Activated CD4-positive, alpha-beta T cell treated with anti-CD3 and anti-CD28 coated beads, Interleukin-2, amount 50 U/mL, for 1 hour (primary cell): ENCODE results near the gene CRAMP1.
"Not testable (repeated sequence)": the region's sequence is repeated elsewhere in the genome, so short reads cannot be mapped to it uniquely, and the experiment has no call there.

Experiments used
- DNase-seq: peaks from one replicate; pipeline ENCODE4 v3.0.0-alpha.2; 2020

Gene CRAMP1, protein sequence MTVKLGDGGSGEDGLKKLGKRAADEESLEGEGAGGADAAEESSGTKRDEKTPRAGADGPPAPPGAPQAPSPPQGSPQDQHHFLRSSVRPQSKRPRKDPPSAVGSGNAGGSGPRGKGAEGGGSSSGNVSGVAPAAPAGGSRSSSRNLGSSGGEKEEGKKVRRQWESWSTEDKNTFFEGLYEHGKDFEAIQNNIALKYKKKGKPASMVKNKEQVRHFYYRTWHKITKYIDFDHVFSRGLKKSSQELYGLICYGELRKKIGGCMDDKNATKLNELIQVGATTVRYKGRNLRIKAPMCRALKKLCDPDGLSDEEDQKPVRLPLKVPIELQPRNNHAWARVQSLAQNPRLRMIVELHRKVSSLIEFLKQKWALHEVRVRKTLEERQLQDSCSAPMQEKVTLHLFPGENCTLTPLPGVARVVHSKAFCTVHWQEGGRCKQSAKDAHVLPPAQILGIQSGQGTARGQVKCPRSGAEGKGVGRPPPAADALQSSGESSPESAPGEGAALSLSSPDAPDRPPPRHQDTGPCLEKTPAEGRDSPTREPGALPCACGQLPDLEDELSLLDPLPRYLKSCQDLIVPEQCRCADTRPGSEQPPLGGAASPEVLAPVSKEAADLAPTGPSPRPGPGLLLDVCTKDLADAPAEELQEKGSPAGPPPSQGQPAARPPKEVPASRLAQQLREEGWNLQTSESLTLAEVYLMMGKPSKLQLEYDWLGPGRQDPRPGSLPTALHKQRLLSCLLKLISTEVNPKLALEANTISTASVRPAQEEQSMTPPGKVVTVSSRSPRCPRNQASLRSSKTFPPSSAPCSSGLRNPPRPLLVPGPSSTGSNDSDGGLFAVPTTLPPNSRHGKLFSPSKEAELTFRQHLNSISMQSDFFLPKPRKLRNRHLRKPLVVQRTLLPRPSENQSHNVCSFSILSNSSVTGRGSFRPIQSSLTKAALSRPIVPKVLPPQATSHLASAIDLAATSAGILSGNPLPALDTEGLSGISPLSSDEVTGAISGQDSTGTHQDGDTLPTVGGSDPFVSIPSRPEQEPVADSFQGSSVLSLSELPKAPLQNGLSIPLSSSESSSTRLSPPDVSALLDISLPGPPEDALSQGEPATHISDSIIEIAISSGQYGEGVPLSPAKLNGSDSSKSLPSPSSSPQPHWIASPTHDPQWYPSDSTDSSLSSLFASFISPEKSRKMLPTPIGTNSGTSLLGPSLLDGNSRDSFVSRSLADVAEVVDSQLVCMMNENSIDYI (N-terminal part only)

DNA sequence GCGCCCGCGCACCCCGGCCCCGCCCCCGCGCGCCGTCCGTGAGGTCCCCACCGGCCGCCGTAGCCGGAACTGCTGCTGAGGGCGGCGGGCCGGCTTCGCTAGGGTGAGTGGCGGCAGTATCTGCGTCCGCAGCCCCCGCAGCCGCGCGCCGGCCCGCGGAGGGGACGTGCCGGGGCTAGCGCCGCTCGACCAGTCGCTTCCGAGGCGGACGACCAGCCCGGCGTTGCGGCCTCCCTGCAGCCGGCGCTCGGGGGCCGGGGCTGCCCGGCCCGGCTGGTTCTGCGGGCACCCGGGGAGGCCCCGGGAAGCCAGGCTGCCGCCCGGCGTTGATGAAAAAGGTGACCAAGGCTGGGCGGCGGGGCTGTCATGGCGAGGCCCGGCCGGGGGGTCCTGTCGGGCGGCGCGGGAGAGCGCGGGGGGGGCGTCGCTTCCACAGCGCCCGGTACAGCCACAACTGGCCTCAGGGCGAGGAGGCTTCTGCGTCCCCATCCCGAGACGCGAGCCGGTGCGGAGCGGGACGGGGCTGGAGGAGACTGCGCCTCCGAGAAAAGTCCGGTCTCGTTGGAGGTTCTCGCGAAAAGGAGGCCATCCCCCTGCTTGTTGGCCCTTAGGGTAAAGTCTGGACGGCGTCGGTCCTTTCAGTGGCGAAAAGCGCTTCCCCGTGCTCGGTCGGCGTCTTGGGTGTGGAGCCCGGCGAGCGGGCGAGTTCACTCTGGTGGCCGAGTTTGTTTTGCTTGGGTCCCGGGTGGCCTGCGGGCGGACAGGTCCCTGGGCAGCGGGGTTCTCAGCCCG lies at the start of gene CRAMP1:
Gene CRAMP1, plus strand, starts transcription at position 41 of the 792 bp plus-strand sequence. CDS start 2,280 bp downstream, outside the sequence.
- no peak for DNase-seq

DNA sequence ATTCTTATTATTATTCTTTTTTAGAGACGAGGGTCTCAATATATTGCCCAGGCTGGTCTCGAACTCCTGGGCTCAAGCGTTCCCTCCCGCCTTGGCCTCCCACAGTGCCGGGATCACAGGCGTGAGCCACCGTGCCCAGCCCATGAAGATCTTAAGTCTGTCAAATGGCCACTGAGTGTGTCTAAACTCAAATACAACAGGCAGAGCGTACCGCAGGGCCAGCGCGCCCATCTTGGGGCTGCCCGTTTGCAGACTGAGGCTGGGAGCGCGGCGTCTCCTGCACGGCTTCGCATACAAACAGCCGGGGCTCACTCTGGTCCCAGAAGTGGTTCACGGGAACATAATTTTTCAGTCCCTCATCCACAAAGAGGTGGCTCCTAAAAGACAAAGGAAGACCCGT lies 48.4 kb upstream of the CRAMP1 start:
- no peak for DNase-seq

DNA sequence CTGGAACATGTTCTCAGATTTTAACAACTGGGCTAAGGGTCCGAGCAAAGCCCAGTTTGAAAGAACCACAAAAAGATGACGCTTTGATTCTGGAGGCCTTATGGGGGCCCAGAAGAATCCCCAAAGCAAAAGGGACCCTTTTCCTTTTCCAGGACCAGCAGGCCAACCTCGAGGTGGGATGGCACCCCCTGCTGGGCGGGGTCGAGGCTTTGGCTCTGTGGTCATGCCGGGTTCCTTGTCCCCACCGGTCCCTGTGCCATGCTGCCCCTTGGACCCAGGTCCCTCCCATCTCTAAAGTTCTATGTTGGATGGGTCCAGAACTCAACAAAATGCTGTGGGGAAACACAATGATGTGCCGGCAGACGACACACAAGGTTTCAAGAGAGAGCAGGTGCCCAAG lies 47.8 kb upstream of the CRAMP1 start:
- DNase-seq: no peak

DNA sequence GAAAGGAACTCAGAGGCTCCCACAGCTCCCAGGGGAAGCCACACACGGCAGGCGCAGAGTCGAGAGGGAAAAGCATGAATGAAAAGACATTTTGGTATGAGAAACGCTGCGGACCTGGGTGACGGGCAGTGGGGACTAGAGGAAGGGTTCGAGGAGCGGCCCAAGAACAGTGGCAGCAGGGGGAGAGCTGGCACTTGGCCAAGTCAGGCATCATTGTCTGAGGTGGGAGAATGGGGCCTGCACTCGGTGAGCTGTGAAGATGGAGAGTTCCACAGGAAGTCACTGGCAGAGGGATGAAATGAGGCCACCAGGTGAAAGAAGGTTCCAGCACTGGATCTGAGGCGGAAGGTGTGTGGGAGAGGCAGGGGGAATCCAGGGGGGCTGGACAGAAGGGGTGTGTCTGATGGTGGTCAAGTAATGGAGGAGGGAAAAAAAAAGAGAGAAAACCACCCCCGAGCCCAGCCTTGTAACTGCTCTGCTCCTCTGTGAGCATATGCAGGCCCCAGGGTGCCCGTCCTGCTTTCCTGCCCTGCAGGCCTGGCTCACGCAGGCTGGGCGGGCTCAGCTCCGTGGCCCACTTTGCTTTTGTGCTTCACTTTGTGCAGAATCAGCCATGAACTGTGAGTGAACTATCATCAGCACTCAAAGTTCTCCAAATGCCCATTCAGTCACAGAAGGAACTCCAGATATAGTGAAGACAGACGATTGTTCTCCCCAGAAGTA lies 46.9 kb upstream of the CRAMP1 start:
- no peak for DNase-seq

DNA sequence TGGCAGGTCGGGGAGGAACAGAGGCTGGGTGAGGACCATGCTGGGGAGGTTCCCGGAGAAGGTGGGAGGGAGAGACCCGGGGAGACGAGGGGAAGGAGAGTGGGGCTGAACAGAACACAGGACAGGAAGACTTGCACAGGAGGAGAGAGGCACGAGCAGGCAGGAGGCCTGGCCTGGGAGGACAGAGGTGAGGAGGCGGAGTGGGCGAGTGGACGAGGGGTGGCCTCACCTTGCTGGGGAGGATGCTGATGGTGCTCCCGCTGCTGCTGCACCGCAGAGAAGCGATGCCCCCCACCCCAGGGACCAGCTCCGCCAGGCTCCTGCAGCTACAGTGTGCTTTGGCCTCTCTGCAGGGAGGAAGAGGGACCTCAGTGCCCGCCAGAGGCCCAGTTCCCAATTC lies 44.2 kb upstream of the CRAMP1 start:
- no peak for DNase-seq

DNA sequence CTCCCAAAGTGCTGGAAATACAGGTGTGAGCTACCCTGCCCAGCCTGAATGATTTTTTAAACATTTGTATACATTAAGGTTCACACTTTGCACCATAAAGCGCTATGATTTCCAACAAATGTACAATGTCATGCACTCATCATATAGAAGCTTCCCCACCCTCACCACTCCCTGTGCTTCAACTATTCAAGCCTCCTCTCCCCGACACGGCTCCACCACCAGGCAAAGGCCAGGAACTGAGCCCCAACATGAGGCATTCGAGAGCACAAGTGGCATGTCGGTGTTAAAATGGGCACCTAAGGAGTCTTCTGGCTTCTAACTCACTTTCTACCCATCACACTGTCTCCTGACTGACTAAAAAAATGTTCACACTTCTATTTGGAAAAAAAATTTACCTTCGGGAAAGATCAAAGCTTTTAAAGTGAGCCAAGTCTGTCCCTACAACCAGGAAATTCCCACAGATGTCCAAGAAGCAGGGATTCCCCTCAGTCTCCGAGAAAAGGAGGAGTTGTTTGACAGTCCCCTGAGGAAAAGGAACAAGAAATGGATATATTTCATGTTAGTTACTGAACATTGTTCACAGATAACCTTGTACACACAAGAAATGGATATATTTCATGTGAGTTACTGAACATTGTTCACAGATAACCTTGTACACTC lies 41.0 kb upstream of the CRAMP1 start:
- DNase-seq: no peak

DNA sequence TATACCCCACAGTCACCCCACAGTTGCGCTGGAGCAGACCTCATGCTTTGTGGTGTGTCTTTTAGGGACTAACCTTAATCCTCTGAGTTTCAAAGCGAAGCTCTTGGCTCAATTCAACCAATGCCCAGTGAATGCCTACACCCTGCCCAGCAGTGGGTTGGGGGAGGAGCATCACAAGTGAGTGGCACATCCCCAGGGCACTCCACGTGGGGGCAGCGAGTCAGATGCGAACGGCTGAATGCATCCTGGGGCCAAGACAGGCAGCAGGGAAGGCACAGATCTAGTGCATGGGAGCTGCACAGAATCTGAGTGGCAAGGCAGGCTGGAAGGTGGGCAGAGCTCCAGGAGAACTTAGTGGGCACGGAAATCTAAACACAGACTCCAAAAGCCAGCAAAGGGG lies 39.5 kb upstream of the CRAMP1 start:
- DNase-seq: no peak

DNA sequence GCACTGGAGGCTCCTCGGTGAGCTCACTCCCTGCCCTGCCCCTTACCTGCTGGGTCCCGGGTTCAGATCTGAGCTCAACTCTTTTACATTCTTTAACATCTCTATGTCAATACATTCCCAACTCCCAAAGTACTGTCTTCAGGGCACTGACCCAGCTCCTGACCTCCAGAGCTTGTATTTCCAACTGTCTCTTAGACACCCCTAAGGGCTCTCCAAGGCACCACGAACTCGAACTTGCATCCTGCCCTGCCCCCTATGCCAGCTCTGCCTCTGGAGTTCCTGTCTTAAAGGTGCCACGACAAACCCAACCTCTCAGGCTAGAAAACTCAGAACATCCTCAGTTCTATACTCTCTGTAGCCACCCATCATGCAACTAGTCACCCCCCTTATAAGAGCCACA lies 38.9 kb upstream of the CRAMP1 start:
- DNase-seq: no peak

DNA sequence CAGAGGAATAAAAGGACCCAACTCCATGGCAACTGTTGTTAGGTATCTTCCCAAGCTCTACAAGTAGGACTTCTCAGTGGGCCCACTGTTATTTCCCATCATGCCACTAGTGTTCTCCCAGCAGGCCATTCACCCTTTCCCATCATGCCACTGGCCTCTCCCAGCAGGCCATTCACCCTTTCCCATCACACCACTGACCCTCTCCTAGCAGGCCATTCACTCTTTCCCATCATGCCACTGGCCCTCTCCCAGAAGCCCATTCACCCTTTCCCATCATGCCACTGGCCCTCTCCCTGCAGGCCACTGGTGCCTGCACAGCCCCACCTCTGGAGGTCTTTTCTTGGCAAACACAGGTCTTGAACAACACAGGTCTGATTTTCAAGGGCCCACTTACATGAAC lies 36.6 kb upstream of the CRAMP1 start:
- DNase-seq: no peak

DNA sequence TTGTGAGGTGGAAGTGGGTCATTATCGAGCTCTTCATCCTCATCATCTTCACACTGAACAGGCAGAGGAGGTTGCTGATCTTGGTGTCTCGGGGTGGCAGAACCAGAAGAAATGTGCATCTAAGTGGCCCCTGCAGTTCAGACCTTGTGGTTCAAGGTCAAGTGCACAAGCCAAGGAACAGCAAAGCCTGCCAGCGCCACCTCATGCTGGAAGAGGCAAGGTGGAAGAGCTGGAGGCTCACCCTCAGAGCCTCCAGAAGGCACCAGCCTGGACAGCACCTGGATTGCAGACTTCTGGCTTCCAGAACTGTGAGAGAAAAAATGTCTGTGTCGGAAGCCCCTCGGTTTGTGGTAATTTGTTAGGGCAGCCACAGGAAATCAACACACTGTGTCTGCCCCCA lies 32.9 kb upstream of the CRAMP1 start:
- DNase-seq: no peak

DNA sequence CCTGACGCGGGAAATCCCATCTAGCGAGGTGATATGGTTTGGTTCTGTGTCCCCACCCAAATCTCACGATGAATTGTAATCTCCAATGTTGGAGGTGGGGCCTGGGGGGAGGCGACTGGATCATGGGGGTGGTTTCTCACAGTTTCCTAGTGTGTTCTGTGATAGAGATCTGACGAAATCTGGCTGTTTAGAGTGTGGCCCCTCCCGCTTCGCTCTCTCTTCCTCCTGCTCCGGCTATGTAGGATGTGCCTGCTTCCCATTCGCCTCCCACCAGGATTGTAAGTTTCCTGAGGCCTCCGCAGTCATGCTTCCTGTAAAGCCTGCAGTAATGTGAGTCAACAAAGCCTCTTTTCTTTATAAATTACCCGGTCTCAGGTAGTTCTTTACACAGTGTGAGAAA lies 31.9 kb upstream of the CRAMP1 start:
- no peak for DNase-seq

DNA sequence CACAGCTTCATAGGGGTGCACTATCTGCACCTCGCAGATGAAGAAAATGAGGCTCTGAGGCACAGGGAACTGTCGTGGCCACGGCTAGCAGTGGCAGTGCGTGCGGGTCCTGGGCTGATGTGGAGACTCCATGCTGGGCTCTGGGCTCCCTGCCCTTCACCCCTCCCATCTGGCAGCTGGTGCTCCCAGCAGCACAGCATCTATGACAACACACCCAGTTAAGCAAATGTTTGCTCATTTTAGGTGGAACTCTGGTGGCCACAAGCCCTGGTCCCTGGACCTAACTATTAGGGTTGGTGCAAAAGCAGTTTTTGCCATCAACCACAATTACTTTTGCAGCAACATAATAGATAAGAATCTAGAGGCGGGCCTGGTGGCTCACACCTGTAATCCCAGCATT lies 31.2 kb upstream of the CRAMP1 start:
- DNase-seq: no peak

DNA sequence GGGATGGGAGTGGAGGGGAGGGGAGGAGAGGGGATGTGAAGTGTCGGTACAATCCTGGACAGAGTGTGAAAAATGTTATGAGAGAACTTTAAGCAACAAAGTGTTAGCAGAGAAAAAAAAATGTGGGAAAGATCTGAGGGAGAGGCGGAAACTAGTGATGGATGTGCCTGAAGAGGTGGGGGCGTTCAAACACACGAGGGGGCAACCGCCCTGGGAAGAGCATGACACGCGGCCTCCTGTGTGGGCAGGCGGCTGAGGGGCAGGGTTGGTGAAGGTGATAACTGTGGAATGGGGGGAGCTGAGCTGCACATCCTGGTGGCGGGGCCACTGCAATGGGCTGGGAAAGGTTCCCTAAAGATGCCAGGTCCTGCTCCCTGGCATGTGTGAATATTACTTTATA lies 30.4 kb upstream of the CRAMP1 start:
- DNase-seq: no peak

DNA sequence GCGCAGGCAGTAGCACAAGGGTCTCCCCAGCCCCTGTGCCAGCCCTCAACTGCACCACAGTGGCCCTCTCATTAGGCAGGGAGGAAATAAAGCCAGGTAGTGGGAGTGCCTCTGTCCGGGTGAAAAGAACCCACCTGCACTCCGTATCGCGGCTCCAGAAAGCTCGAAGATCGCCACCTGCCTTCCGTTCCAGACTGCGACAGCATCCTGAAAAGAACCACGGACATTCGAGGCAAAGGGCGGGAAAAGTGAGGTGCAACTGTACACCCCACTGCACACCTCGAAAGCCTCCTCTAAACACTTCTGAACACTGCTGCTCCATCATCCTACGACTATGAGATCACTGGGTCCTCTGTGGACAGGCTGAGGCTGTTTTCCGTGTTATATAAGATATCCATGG lies 29.0 kb upstream of the CRAMP1 start:
- no peak for DNase-seq

DNA sequence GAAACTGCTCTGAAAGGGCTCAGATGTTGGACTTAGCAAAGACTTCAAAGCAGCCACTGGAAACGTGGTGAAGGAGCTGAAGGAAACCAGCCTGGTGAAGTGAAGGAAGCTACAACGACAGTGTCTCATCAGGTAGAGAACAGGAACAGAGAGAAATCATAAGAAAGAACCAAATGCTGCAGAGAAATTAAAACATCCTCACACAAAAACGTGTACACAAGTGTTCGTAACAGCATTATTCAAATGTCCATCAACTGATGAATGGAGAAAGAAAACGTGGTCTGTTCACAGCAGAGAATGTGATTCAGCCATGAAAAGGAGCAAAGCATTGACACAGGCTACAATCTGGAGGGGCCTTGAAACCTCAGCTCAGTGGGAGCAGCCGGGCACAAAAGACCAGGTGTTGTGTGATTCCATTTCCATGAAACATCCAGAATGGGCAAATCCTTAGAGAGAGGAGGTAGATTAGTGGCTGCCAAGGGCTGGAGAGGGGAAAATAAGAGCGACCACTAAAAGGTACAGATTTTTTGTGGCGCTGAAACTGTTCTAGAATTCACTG lies 27.2 kb upstream of the CRAMP1 start:
- no peak for DNase-seq

DNA sequence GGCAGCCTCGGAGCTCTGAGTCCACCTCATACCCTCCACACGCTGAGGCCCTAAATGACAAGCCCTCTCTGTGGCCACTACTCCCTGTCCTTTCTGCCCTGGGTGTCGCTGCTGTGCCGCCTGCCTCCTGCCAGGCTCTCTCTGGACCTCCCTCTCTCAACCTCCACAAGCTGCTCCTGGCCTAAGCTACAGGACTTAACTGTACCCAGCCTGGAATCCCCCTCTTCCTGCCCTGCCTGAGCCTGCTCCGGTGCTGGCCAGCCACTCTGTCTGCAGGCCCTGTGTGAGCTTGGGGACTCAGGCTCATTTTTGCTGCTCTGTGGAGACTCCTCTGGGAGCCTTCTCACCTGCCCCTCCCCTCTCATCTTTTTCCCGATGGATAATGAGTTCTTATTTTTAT lies 21.8 kb upstream of the CRAMP1 start:
- no peak for DNase-seq

DNA sequence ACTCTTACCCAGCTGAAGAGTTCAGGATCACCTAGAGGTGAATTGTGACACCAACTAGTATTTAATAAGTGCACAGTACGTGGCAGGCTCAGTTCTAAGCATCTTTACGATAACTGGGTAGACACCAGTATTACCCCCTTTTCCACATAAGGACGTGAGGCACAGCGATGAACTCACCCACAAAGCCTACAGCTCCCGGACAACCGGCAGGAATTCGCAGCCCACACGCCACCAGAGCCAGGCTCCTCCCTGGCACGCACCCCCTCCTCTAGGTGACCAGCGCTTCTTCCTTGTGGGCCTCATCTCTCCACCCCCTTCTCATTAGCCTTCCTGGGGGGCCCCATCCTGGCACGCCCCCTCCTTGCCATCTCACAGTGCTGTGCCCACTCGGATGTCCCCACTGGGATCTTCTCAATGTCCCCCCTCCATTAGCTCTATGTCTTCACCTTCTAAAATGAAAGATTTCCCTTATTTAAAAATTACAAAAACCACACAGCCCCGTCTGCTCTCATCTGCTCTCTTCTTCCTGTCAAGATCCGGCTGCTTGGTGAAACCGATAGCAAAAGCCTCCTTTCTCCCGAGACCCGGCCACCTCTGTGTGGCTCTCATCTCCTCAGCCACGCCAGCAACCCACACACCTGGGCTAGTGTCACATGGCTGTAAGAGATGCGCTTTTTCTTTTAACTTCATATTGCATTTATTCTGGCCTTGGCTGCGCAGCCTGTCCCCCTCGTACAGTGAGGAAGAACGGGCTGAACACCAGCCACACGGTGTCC lies 21.0 kb upstream of the CRAMP1 start:
- no peak for DNase-seq

DNA sequence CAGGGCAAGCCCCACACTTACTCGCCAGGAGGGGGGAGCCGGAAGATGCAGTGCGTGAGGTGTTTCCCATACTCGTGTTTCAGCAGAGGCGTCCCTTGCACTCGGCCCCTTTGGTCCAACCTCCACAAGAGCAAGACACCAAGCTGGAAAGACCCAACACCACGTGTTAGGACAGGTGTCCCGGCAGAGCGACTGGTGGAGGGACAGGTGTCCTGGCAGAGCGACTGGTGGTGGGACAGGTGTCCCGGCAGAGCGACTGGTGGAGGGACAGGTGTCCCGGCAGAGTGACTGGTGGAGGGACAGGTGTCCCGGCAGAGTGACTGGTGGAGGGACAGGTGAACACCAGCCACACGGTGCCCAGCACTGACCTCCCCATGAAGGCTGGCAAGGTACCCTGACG lies 19.7 kb upstream of the CRAMP1 start:
- DNase-seq: no peak

DNA sequence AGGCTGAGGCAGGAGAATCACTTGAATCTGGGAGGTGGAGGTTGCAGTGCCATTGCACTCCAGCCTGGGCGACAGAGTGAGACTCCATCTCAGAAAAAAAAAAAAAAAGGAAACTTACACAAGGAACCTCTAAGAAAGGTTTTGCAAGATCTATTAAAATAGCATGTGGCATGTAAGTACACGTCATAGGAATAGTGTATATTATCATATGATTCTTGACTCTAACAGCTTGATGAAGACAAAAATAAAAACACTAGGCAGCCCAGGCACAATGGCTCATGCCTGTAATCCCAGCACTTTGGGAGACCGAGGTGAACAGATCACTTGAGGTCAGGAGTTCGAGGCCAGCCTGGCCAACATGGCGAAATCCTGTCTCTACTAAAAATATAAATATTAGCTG lies 16.6 kb upstream of the CRAMP1 start:
- DNase-seq: not testable (repeated sequence)

DNA sequence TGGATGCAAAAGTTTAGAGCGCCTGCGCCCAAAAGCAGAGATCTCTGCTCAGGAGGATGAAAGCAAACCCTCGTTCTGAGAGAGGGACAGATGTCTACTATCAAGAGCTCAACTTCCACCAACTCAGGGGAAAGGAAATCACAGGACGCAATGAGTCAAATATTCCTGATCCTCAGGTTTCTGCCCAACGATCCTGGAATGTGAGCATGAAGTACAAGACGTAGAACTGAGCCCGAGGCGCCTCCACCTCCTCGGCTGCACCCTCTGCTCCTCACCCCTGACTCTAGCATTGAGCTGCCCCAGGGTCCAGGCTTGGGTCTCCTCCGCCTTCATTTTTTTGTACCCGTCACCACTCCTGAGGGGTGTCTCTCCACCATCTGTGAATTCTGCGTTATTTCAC lies 15.6 kb upstream of the CRAMP1 start:
- DNase-seq: no peak
